ENCODE measurements around the gene CLCN7. TPM values are rescaled to one million over a fixed set of nuclear protein-coding genes. Genes with fewer than 3 reads are reported as not detected.

Gene CLCN7
- total and polyA plus RNA-seq, 2 of the 8 experiments (the other 6 are each of a cell fraction or from before 2014, with no cell fraction given) = 38.6 to 81.5 TPM

- H4K8ac ChIP-seq (ENCODE audit: extremely low read depth, insufficient read depth, low read length) = no peak overlapping the region
- H3K9me3 ChIP-seq (ENCODE audit: insufficient read depth in 2 of 2, low read depth in 1 of 2, low read length in 1 of 2) = no peaks in the 10 kb centered on the region
- H2BK15ac ChIP-seq (ENCODE audit: low read length) = no peak overlapping the region
- H3K79me1 ChIP-seq (ENCODE audit: low read depth, low read length) = peaks cover 21% of the 10 kb centered on the region
- ChIA-PET POLR2A (ENCODE audit: partially characterized antibody) (interaction anchor here (0.7 kb wide), 1 partner anchor 17 kb away, joined by 3 read pairs; no protein-coding TSS in a partner anchor), CTCF (ENCODE audit: partially characterized antibody) (no interaction called here)
- H4K20me1 ChIP-seq (replicated peaks in 1 of 2; ENCODE audit: control insufficient read depth in 1 of 2, insufficient read depth in 2 of 2, low read length in 2 of 2) = peaks cover 7 to 14% of the 10 kb centered on the region in 2 experiments
- H2BK5ac ChIP-seq (ENCODE audit: low read depth, low read length) = no peak overlapping the region
- no peak overlapping the region for H3K4me3 ChIP-seq (ENCODE audit: extremely low read depth in 1 of 4, insufficient read depth in 2 of 4, low read depth in 3 of 4, low read length in 4 of 4)
- H3K18ac ChIP-seq (ENCODE audit: extremely low read depth, low read length) = no peak overlapping the region
- no peaks in the 10 kb centered on the region for H3K27me3 ChIP-seq (replicated peaks in 1 of 4; ENCODE audit: control insufficient read depth in 3 of 4, extremely low read depth in 1 of 4, insufficient read depth in 3 of 4, low read length in 3 of 4)
- H3K4me2 ChIP-seq (ENCODE audit: insufficient read depth in 1 of 2, low read depth in 2 of 2, low read length in 2 of 2) = no peak overlapping the region
- FAIRE-seq = no peak
- H2BK12ac ChIP-seq (ENCODE audit: low read depth, low read length) = no peak overlapping the region
- 0 out of 7 replicates have a peak, but pooled peaks cover 0 to 3% (median 0%) of the 10 kb centered on the region in 4 experiments for H3K4me1 ChIP-seq (replicated peaks in 1 of 4; ENCODE audit: control insufficient read depth in 3 of 4, insufficient read depth in 4 of 4, low read length in 3 of 4)
- H3K14ac ChIP-seq (ENCODE audit: insufficient read length) = no peak overlapping the region
- H2AK5ac ChIP-seq (ENCODE audit: low read depth, low read length) = no peak overlapping the region
- no peak overlapping the region for H2BK20ac ChIP-seq (ENCODE audit: low read length)
- no peak overlapping the region for H3K27ac ChIP-seq (ENCODE audit: low read depth, low read length)
- H3K56ac ChIP-seq (replicated peaks; ENCODE audit: insufficient read length, low read depth, low read length) = no peak overlapping the region
- H2BK120ac ChIP-seq (replicated peaks; ENCODE audit: low read depth, low read length) = no peak overlapping the region
- H3K36me3 ChIP-seq (ENCODE audit: control insufficient read depth in 2 of 4, insufficient read depth in 4 of 4, low read length in 3 of 4) = peaks cover 0 to 12% (median 0%) of the 10 kb centered on the region in 4 experiments; a peak in 3 of 8 replicates
- no peaks in the 10 kb centered on the region for H3K23me2 ChIP-seq (ENCODE audit: low read depth, low read length)
- no peak overlapping the region for H3K4ac ChIP-seq (replicated peaks; ENCODE audit: insufficient read length, low read depth, low read length)
- DNase-seq (ENCODE audit: low read depth in 1 of 2, low spot score in 2 of 2) = peak in 1 of 2 experiments; percentile 35
- H3K9ac ChIP-seq (replicated peaks in 1 of 4; ENCODE audit: extremely low read depth in 1 of 4, low read depth in 3 of 4, low read length in 3 of 4) = no peak overlapping the region
- no peak overlapping the region for H4K5ac ChIP-seq (ENCODE audit: insufficient read length, low read depth, low read length)
- 91% methylated on average over 14 of the region's 24 CpGs; no CpG with 5 or more reads in 1 of the 2 experiments for WGBS, 2 experiments (ENCODE audit: extremely low coverage in 1 of 2, insufficient coverage in 1 of 2, insufficient read length in 1 of 2, insufficient replicate concordance in 2 of 2, low coverage in 1 of 2, low lambda C conversion rate in 2 of 2, missing lambda C conversion rate in 1 of 2)
- no peak overlapping the region for H4K91ac ChIP-seq (replicated peaks; ENCODE audit: insufficient read length, low read length)
- no peak overlapping the region for H3K23ac ChIP-seq (ENCODE audit: insufficient read length)
- H2AFZ ChIP-seq (ENCODE audit: low read length) = no peak overlapping the region
- H3K79me2 ChIP-seq (ENCODE audit: control insufficient read depth in 1 of 2, insufficient read depth in 2 of 2, low read length in 2 of 2) = peaks cover 0 to 49% of the 10 kb centered on the region in 2 experiments; a peak in 2 of 4 replicates
- TF ChIP-seq EP300 (IDR thresholded peaks at IDR 0.05; ENCODE audit: borderline replicate concordance in 1 of 2, low read depth in 2 of 2, low read length in 2 of 2) (no peak), RXRA (IDR thresholded peaks at IDR 0.05; ENCODE audit: insufficient read depth, low read depth, low read length) (no peak), SAP30 (IDR thresholded peaks at IDR 0.05; ENCODE audit: insufficient read depth, insufficient replicate concordance, low read length) (no peak), BCL11A (IDR thresholded peaks at IDR 0.05; ENCODE audit: low read depth in 2 of 2, low read length in 2 of 2) (no peak), KDM5A (IDR thresholded peaks at IDR 0.05; ENCODE audit: low read length) (no peak)
These were observed 8.8 kb downstream of the CLCN7 start for GRCh38 chr16:1466054-1466453.
